ENCODE data around the gene PLA2G10. TPM values are rescaled to one million over a fixed set of nuclear protein-coding genes. Genes with fewer than 3 reads are reported as not detected.
"Not testable (repeated sequence)": the region's sequence is repeated elsewhere in the genome, so short reads cannot be mapped to it uniquely, and the experiment has no call there.

The PLA2G10 gene, protein sequence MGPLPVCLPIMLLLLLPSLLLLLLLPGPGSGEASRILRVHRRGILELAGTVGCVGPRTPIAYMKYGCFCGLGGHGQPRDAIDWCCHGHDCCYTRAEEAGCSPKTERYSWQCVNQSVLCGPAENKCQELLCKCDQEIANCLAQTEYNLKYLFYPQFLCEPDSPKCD
- total RNA-seq (1 to 10 TPM in 1 of 7 donors, not detected in 6; 2.5 TPM), polyA plus RNA-seq (not detected)
- long read RNA-seq, donor 1: 0 reads
- long read RNA-seq, donor 2: 0 reads
- long read RNA-seq, donor 3, partial matches to known transcripts: 0 of 1 reads
- long read RNA-seq, donor 3, other reads (novel, unspliced or antisense): 1 of 1 reads

DNA sequence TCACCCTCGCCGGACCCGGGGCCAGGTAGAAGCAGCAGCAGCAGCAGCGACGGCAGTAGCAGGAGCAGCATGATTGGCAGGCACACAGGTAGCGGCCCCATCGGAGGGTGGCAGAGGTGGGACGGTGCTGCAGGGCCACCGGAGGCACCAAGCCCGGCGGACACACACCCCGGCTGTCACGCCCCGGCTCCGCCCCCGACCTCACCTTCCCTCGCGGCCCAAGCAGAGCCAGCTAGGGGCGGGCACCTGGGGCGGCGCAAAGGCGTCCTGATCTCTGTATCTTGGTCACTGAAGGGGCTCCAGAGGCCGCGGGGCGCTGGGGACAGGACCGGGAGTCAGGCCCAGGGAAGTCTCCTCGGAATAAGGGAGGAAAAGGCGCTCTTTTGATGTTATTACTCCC is at the start of gene PLA2G10:
TSS of gene PLA2G10 (minus strand) at position 180 of the 400 bp plus-strand sequence. CDS start at position 101, 79 bp downstream.
- H3K36me3 ChIP-seq; DNase-seq; intact Hi-C loops (cut with DNase I); H3K27ac ChIP-seq; H3K4me3 ChIP-seq; H3K27me3 ChIP-seq; H3K4me1 ChIP-seq (ENCODE audit: insufficient read depth); H3K9me3 ChIP-seq: not testable (repeated sequence)
- no CpG with 5 or more reads among the region's 28 CpGs for WGBS, 3 donors

DNA sequence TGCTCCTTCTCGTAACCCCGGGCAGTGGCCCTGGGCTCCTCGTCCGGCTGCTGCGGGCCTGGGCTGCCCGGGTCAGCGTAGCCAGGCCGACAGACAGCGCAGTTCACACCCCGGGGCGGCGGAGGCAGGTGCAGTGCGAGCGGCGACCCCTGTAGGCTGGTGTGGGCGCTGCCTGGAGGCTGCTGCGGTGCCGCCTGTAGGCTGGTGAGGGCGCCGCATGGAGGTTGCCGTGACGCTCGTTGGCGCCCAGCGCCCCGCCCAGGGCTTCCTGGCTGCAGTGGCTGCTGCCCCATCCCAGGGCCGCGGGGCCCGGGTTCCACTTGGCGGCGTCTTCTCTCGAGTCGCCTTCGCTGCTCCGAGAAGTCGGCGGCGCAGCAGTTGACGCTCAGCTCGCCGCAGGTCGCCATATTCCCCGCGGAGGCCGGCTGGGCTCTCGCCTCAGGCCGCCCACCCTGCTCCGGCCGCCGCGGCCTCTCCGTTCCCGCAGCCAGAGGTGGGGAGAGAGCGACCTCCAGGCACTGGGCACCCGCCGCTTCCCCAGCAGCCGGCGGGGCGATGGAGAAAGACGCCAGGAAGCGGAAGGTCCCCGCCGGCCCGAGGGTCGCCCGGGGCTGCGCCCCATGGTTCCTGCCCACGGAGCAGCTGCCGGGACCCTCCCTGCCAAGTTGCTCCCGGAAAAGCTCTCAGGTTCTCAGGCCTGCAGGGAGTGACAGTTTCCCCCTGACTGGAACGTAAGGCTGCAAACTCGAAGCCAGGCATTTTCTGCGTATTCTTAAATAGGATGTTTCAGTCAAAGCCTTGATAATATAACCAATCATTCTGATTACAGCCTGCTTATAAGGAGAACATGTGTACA is 48.4 kb upstream of the PLA2G10 start, which contains the start of gene NPIPA2:
TSS of gene NPIPA2 (plus strand) at position 261 of the 856 bp plus-strand sequence. CDS start 5,533 bp downstream, outside the sequence.
- WGBS, 3 donors: no CpG with 5 or more reads among the region's 73 CpGs
- intact Hi-C loops (cut with DNase I); H3K27ac ChIP-seq; H3K27me3 ChIP-seq; H3K36me3 ChIP-seq; H3K4me3 ChIP-seq; DNase-seq; H3K4me1 ChIP-seq (ENCODE audit: insufficient read depth); H3K9me3 ChIP-seq: not testable (repeated sequence)

DNA sequence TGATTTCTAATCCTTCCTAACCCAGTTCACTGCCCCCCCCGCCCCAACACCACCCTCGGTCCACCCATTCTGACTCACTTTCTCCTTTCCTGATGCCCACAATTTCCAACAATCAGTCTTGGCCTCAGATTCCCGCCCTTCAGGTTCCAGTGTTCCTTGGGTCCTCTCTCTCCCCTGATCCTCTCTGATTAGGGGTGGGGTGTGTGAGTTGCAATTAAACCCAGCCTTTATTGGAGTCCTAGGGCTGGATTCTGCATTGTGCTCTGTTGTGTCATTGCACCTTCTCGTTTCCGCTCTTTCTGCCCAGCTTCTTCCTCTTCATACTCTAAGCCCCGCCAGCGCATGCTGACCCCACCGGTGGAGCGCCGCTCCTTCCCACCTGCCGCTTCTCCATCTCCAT is 47.7 kb upstream of the PLA2G10 start:
- DNase-seq; H3K36me3 ChIP-seq; H3K27me3 ChIP-seq; H3K4me1 ChIP-seq (ENCODE audit: insufficient read depth); H3K4me3 ChIP-seq; H3K9me3 ChIP-seq; H3K27ac ChIP-seq; intact Hi-C loops (cut with DNase I): not testable (repeated sequence)
- no CpG with 5 or more reads among the region's 11 CpGs for WGBS, 3 donors

DNA sequence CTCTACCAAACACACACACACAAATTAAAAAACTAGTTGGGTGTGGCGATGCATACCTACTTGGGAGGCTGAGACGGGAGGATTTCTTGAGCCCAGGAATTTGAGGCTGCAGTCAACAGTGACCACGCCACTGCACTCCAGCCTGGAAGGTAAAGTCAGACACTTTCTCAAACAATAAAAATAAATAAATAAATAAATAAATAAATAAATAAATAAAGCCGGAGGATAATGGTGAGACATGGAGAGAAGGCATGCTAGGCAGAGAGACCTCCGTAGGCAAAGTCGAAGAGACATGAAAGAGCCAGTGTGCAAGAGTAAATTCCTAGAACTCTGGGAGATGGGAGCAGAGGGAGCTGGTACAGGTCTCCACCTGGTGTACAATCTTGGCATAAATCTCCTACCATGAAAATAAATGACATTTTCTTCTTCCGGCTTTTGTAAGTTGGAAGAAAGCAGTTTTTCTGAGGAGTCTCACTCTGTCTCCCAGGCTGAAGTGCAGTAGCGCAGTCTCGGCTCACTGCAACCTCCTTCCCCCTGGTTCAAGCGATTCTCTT is 46.8 kb upstream of the PLA2G10 start:
- not testable (repeated sequence) for H3K27me3 ChIP-seq
- WGBS, 3 donors: no CpG with 5 or more reads among the region's 10 CpGs

DNA sequence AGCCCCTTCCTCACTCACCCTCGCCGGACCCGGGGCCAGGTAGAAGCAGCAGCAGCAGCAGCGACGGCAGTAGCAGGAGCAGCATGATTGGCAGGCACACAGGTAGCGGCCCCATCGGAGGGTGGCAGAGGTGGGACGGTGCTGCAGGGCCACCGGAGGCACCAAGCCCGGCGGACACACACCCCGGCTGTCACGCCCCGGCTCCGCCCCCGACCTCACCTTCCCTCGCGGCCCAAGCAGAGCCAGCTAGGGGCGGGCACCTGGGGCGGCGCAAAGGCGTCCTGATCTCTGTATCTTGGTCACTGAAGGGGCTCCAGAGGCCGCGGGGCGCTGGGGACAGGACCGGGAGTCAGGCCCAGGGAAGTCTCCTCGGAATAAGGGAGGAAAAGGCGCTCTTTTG is 39.1 kb upstream of the PLA2G10 start:
- H3K27ac ChIP-seq; DNase-seq; H3K36me3 ChIP-seq; H3K27me3 ChIP-seq; H3K4me3 ChIP-seq; H3K4me1 ChIP-seq (ENCODE audit: insufficient read depth); intact Hi-C loops (cut with DNase I); H3K9me3 ChIP-seq: not testable (repeated sequence)
- no CpG with 5 or more reads among the region's 28 CpGs for WGBS, 3 donors

More for the DNA sequence above, 46.8 kb upstream of the PLA2G10 start:
- intact Hi-C loops (cut with DNase I); DNase-seq; H3K9me3 ChIP-seq; H3K36me3 ChIP-seq; H3K27ac ChIP-seq; H3K4me3 ChIP-seq; H3K4me1 ChIP-seq (ENCODE audit: insufficient read depth): not testable (repeated sequence)

DNA sequence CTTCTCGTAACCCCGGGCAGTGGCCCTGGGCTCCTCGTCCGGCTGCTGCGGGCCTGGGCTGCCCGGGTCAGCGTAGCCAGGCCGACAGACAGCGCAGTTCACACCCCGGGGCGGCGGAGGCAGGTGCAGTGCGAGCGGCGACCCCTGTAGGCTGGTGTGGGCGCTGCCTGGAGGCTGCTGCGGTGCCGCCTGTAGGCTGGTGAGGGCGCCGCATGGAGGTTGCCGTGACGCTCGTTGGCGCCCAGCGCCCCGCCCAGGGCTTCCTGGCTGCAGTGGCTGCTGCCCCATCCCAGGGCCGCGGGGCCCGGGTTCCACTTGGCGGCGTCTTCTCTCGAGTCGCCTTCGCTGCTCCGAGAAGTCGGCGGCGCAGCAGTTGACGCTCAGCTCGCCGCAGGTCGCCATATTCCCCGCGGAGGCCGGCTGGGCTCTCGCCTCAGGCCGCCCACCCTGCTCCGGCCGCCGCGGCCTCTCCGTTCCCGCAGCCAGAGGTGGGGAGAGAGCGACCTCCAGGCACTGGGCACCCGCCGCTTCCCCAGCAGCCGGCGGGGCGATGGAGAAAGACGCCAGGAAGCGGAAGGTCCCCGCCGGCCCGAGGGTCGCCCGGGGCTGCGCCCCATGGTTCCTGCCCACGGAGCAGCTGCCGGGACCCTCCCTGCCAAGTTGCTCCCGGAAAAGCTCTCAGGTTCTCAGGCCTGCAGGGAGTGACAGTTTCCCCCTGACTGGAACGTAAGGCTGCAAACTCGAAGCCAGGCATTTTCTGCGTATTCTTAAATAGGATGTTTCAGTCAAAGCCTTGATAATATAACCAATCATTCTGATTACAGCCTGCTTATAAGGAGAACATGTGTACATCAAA is 9.3 kb upstream of the PLA2G10 start, which contains the start of gene NPIPA3:
TSS of gene NPIPA3 (plus strand) at position 256 of the 856 bp plus-strand sequence. CDS start 5,533 bp downstream, outside the sequence.
- H3K4me1 ChIP-seq (ENCODE audit: insufficient read depth); H3K4me3 ChIP-seq; H3K27me3 ChIP-seq; H3K27ac ChIP-seq; H3K36me3 ChIP-seq; DNase-seq; intact Hi-C loops (cut with DNase I); H3K9me3 ChIP-seq: not testable (repeated sequence)
- WGBS, 3 donors: no CpG with 5 or more reads among the region's 73 CpGs

DNA sequence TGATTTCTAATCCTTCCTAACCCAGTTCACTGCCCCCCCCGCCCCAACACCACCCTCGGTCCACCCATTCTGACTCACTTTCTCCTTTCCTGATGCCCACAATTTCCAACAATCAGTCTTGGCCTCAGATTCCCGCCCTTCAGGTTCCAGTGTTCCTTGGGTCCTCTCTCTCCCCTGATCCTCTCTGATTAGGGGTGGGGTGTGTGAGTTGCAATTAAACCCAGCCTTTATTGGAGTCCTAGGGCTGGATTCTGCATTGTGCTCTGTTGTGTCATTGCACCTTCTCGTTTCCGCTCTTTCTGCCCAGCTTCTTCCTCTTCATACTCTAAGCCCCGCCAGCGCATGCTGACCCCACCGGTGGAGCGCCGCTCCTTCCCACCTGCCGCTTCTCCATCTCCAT is 8.6 kb upstream of the PLA2G10 start:
- WGBS, 3 donors: no CpG with 5 or more reads among the region's 11 CpGs
- H3K36me3 ChIP-seq; DNase-seq; H3K27me3 ChIP-seq; intact Hi-C loops (cut with DNase I); H3K9me3 ChIP-seq; H3K4me3 ChIP-seq; H3K27ac ChIP-seq; H3K4me1 ChIP-seq (ENCODE audit: insufficient read depth): not testable (repeated sequence)

DNA sequence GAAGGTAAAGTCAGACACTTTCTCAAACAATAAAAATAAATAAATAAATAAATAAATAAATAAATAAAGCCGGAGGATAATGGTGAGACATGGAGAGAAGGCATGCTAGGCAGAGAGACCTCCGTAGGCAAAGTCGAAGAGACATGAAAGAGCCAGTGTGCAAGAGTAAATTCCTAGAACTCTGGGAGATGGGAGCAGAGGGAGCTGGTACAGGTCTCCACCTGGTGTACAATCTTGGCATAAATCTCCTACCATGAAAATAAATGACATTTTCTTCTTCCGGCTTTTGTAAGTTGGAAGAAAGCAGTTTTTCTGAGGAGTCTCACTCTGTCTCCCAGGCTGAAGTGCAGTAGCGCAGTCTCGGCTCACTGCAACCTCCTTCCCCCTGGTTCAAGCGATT is 7.8 kb upstream of the PLA2G10 start:
- H3K4me3 ChIP-seq; intact Hi-C loops (cut with DNase I); DNase-seq; H3K4me1 ChIP-seq (ENCODE audit: insufficient read depth); H3K27ac ChIP-seq; H3K36me3 ChIP-seq; H3K27me3 ChIP-seq; H3K9me3 ChIP-seq: not testable (repeated sequence)
- 43 to 50% methylated on average over 1 to 2 of the region's 7 CpGs; no CpG with 5 or more reads in 1 of the 3 donors for WGBS, 3 donors

DNA sequence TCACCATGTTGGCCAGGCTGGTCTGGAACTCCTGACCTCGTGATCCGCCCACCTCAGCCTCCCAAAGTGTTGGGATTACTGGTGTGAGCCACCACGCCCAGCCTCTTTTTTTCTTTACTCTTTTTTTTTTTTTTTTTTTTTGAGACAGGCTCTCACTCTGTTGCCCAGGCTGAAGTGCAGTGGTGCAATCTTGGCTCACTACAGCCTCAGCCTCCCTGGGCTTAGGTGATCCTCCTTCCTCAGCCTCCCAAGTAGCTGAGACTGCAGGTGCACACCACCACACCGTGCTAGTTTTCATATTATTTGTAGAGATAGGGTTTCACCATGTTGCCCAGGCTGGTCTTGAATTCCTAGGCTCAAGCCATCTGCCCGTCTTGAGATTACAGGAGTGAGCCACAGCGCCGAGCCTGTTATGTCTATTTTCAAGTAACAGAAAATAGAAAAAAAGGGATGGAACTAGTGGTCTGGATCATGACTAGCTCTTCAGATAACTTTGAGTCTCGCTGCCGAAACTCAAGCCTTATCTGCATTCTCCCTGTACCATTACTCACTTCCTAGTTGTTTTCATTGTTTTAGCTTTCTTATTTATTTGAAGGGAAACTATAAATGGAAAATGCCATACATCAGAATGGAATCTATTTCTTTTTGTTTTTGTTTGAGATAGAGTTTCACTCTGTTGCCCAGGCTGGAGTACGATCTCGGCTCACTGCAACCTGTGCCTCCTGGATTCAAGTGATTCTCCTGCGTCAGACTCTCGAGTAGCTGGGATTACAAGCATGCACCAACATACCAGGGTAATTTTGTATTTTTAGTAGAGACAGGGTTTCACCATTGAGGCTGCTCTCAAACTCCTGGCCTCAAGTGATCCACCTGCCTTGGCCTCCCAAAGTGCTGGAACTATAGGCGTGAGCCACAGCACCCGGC is 8.0 kb downstream of the PLA2G10 start:
- H3K36me3 ChIP-seq; H3K27ac ChIP-seq; DNase-seq; H3K27me3 ChIP-seq; intact Hi-C loops (cut with DNase I); H3K4me3 ChIP-seq; H3K9me3 ChIP-seq; H3K4me1 ChIP-seq (ENCODE audit: insufficient read depth): not testable (repeated sequence)
- WGBS, 3 donors: 38 to 55% (median 41%) methylated on average over 15 of the region's 15 CpGs
